HG03469 (cell line): Measurements from ENCODE around the gene RELA.
A peak's percentile ranks its signal among the peaks of the same experiment; 100 is the strongest.
"Not testable (repeated sequence)": the region's sequence is repeated elsewhere in the genome, so short reads cannot be mapped to it uniquely, and the experiment has no call there.

ENCODE experiments used
- ATAC-seq: cut with Tn5 transposase; IDR thresholded peaks from one replicate; pipeline ENCODE4 v1.9.1; 2021; ENCODE audit warnings: mild to moderate bottlenecking, moderate library complexity, moderate number of reproducible peaks; ENCODE audit not compliant: unreplicated experiment

RELA gene

GRCh38 chr11:65672180-65672860, 9.6 kb upstream of the RELA start:
- ATAC-seq: no peak

DNA sequence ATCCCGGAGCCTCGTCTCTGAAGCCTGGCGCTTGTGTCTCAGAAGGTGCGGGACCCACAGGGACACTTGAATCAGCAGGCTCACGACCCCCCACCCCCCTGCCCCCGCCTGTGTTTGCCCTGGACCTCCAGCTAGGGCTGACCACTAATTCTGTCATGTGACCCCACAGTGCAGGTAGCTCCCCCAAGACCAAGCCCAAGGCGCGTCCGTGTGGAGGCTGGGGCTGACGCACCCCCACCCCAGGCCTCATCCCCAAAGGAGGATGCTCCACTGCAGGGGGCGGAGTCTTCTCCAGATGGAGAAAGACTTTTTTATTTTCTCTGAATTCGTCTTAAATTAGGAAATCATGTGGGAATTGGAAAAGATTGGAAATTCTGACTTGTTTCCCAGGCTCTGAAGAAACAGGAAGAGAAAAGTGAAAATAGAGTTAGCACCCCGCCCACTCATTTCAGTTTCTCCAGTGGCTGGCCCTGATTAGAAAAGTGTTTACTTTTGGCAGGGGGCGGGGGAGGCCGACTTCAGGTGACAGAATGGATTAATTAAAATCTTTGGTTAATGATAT, 1.0 kb upstream of the RELA start:
- ATAC-seq: peak; percentile 2

GRCh38 chr11:65662247-65662798, 393 bp downstream of the RELA start:
- no peak for ATAC-seq

DNA sequence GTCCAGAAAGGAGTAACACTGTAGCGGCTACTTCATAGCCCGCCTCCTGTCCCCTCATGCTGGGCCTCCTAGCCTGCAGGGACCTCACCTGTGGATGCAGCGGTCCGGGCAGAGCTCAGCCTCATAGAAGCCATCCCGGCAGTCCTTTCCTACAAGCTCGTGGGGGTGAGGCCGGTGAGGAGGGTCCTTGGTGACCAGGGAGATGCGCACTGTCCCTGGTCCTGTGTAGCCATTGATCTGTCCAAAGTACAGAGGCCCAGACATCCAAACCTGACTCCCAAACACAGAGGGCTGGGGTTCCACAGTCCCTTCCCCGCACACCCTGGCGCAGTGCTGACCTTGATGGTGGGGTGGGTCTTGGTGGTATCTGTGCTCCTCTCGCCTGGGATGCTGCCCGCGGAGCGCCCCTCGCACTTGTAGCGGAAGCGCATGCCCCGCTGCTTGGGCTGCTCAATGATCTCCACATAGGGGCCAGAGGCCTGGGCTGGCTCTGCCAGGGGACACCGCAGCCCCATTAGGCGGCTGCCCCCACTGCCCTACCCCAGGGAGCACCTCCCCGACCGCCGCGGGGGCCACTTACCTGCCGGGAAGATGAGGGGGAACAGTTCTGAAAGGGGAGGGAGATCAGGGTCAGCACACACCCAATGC, 993 bp downstream of the RELA start:
- no peak for ATAC-seq

- not testable (repeated sequence) for ATAC-seq
Observed at GRCh38 chr11:65660908-65661307, 1.8 kb downstream of the RELA start.

GRCh38 chr11:65660038-65660437, 2.7 kb downstream of the RELA start:
- ATAC-seq: no peak

DNA sequence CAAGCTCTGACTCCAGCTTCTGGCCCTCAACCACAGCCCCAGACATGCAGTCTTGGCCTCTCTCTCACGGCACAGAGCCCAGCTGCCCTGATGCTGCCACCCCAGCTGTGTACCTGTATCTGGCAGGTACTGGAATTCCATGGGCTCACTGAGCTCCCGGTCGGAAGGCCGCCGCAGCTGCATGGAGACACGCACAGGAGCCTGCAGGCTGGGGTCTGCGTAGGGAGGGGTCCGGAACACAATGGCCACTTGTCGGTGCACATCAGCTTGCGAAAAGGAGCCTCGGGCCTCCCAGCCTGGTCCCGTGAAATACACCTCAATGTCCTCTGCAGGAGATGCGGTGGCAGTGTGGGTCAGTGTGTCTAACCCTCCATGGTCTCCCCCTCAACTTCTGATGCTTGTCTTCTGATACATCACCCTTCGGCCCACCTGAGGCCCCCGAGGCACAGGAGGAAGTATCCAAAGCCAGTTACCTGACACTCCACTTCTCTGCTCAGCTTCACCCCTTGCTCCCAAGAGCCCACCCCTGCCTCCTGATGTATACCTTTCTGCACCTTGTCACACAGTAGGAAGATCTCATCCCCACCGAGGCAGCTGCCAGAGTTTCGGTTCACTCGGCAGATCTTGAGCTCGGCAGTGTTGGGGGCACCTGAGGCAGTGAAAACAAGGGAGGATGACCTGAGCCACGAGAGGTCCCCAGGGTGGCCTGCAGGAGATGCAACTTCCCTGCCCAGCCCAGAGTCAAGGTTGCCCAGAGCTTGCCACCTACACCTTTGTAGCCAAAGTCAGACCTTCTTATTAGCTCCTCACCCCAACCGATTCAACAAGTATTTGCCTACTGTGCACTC, 4.3 kb downstream of the RELA start:
- ATAC-seq: no peak

- ATAC-seq: no peak
Observed at GRCh38 chr11:65657426-65657825, 5.3 kb downstream of the RELA start.

DNA sequence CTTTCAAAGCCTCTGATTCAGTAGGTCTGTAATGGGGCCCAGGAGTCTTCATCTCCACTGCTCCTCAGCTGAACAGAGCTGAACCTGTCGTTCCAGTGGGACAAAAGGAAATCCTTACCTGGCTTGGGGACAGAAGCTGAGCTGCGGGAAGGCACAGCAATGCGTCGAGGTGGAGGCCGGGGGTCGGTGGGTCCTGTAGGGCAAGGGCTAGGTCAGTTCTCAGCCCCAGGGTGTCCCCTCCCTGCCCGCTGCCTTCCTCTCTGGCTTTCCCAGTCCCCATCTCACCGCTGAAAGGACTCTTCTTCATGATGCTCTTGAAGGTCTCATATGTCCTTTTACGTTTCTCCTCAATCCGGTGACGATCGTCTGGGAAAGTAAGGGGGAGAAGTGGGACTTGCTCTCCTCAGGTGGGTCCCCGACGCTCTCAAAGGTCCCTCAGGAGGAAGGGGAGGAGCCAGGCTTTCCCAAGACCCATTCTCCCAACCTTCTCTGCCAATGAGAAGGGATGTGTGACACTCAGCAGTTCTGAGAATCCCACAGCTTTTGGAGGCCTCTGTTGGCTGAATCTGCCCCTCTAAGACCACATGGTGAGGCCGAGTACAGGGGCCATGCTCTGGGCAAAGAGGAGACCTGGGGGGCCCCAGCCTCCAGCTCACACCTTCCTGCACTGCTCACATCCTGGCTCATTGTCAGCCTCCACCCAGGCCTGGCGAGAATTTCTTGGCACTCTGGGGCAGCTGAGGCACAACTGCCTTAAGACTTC, 7.0 kb downstream of the RELA start:
- no peak for ATAC-seq

GRCh38 chr11:65654375-65655349, 8.1 kb downstream of the RELA start:
- no peak for ATAC-seq

DNA sequence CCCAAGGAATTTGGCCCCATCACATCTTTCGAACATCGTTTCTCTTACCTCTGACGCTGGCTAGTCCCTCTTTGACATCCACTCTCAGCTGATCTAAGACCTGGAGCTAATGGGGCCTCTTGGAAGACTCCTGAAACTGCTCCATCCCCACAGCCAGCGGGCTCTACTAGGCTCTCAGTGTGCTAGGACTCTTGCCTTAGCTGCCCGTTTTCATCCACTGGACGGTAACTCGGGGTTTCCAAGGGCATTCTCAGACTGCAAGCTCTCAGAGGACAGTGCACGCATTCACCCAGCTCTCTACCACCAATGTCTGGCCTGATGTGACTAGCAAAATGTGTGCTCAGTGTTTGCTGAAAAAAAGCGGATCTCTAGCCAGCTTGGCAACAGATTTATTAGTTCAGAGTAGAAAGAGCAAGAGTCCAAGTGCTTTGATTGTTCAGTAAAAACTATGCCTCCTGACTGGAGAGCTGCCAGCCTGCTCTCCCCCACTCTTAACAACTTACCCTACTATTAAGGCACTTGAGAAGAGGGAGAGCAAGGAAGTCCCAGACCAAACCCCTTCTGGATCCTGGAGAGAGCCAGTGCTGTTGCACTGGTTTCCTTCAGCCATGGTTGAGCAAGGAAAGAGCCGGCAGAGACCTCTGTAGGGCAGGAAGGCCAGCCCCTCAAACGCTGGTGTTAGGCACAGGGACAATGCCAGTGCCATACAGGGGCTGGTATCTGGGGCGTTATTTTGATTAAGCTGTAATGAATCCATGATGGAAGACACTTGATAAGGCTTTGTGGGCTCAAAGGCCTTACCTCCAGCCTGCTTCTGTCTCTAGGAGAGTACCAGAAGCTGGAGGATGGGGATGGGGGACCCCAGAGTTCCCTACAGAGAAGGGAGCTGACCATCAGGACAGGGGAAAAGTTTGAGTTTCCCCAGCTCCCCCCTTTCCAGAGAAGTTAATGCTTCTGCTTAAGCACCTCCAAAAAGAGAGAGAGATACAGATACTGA, 9.2 kb downstream of the RELA start:
- peak; percentile 4 for ATAC-seq

DNA sequence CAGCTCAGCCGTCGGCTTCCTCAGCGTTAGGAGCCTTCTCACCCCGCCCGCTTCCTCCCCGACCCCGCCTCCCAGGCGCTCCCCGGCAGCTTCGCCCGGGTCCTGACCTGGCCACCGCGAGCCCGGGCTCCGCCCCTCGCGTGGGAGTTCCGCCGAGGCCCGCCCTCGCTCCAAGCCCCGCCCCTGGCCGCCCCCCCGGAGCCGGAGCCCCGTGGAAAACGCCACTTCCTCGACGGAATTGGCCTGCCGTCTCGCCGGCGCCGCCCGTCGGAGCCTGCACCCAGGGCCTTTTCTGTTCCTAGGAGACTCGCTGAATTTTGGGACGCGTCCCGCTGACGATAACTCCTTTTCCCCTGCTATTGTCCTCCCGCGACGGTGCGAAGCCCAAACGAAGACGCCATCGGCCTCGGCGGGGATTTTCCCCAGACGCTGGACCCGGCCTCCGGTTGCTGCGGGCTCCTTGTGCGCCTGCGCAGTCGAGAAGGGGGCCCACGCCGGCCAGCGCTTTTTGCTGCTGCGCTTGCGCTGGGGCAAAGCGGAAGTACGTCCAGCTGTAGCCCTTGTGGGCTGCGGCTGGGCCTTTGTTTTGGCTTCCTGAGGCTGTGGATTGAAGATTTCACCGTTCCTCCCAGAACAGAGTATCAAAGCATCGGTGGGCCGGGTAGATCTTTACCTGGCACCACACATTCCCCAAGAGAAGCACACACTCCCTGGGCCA, 10.0 kb downstream of the RELA start:
- ATAC-seq: peak; percentile 32

- ATAC-seq: no peak
Observed at GRCh38 chr11:65651589-65652510, 10.9 kb downstream of the RELA start.

DNA sequence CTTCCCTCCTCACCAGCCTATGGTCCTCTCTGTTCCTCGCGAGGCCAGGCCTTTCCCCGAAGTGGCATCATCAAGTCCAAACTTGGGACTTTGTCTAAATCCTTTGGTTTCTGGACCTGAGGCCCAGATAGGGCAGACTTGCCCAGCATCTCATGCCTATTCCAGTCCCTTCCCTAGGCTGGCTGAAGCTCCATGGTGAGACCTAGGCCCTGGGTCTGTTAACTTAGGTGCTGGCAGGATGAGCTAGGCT, 11.5 kb downstream of the RELA start:
- no peak for ATAC-seq

DNA sequence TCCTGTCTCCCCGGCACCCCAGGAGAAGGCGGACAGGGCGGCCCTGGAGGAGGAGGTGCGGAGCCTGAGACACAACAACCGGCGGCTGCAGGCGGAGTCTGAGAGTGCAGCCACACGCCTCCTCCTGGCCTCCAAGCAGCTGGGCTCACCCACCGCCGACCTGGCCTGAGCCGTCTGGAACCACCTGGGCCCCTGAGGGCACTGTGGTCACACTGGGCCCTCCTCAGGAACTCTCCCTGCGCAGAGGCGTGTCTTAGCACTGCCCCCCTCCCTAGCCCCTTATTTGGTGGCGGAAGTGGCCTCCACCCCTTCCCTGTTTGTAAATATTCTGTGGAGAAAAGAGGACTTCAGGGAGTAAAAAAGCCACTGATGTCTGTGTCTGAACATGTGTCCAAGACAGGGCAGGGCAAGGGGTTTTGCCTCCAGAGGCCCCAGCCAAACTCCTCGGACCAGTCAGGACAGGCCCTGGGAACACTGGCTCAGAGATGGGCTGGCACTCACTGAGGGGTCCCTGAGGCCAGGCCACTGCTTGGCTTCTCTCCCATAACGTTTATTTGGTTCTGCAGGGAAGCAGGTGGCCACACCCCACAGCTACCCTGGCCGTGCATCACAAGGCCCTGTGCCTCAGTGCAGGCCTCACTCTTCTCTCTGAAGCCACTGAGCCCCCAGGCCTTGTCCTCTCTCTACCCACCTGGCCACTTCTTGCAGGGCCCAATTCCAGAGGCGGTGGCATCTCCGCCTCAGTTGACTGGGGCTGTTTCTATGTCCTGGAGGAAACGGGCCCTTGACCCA, 12.0 kb downstream of the RELA start:
- ATAC-seq: no peak
